OCI-M2 (cell line): ENCODE results near the gene EFCAB11.
"Not testable (repeated sequence)": the region's sequence is repeated elsewhere in the genome, so short reads cannot be mapped to it uniquely, and the experiment has no call there.

ENCODE experiments used
- DNase-seq: peaks from one replicate; lab custom pipeline; 2025; ENCODE audit not compliant: unreplicated experiment; lab: John Stamatoyannopoulos, UW

The EFCAB11 gene

GRCh38 chr14:89912667-89913211 is 41.8 kb downstream of the EFCAB11 start:
- no peak for DNase-seq

GRCh38 chr14:89912221-89912620 is 42.3 kb downstream of the EFCAB11 start:
- no peak for DNase-seq

- DNase-seq = no peak
These were observed 43.3 kb downstream of the EFCAB11 start for GRCh38 chr14:89911010-89911919.

- DNase-seq = no peak
These were observed 43.9 kb downstream of the EFCAB11 start for GRCh38 chr14:89910691-89911009.

GRCh38 chr14:89909586-89909985 is 44.9 kb downstream of the EFCAB11 start:
- no peak for DNase-seq

- no peak for DNase-seq
These were observed 45.6 kb downstream of the EFCAB11 start for GRCh38 chr14:89908712-89909450.

- DNase-seq = no peak
These were observed 46.9 kb downstream of the EFCAB11 start for GRCh38 chr14:89907655-89908054.

GRCh38 chr14:89906000-89906399 is 48.5 kb downstream of the EFCAB11 start:
- DNase-seq = no peak

GRCh38 chr14:89903340-89903952 is 51.1 kb downstream of the EFCAB11 start:
- DNase-seq = no peak

- no peak for DNase-seq
These were observed 51.6 kb downstream of the EFCAB11 start for GRCh38 chr14:89902881-89903280.

GRCh38 chr14:89900802-89901201 is 53.7 kb downstream of the EFCAB11 start:
- no peak for DNase-seq

- DNase-seq = no peak
These were observed 54.4 kb downstream of the EFCAB11 start for GRCh38 chr14:89899917-89900663.

- DNase-seq = no peak
These were observed 55.2 kb downstream of the EFCAB11 start for GRCh38 chr14:89899291-89899690.

- not testable (repeated sequence) for DNase-seq
These were observed 61.1 kb downstream of the EFCAB11 start for GRCh38 chr14:89893388-89893787.

- DNase-seq = no peak
These were observed 61.6 kb downstream of the EFCAB11 start for GRCh38 chr14:89892953-89893352.

GRCh38 chr14:89891721-89892120 is 62.8 kb downstream of the EFCAB11 start:
- not testable (repeated sequence) for DNase-seq

GRCh38 chr14:89891055-89891454 is 63.5 kb downstream of the EFCAB11 start:
- no peak for DNase-seq

GRCh38 chr14:89890589-89890988 is 63.9 kb downstream of the EFCAB11 start:
- no peak for DNase-seq

- DNase-seq = no peak
These were observed 64.9 kb downstream of the EFCAB11 start for GRCh38 chr14:89889626-89890025.

GRCh38 chr14:89884761-89885160 is 69.8 kb downstream of the EFCAB11 start:
- no peak for DNase-seq

- DNase-seq = no peak
These were observed 72.7 kb downstream of the EFCAB11 start for GRCh38 chr14:89881839-89882238.
